Activated T-cell treated with anti-CD3 and anti-CD28 coated beads, Interleukin-2, amount 50 U/mL, for 4 hours (primary cell): Measurements from ENCODE around the gene CTU2. TPM values are rescaled to one million over a fixed set of nuclear protein-coding genes. Genes with fewer than 3 reads are reported as not detected.

Experiments
- ATAC-seq, 2 donors: fragments of 200-7000 bp; cut with Tn5 transposase; one replicate each; pipeline ENCODE4 v1.10.0; 2021
- DNase-seq: peaks from one replicate; pipeline ENCODE4 v3.0.0-alpha.2; 2020
- H3K27me3 Mint-ChIP-seq: one replicate; pipeline ENCODE4 v1.8.0; 2021; ENCODE audit warnings: low read depth, mixed read lengths
- H3K36me3 Mint-ChIP-seq: one replicate; pipeline ENCODE4 v1.8.0; 2022; ENCODE audit warnings: mixed read lengths; ENCODE audit not compliant: insufficient read depth
- H3K4me1 Mint-ChIP-seq: one replicate; pipeline ENCODE4 v1.8.0; 2021; ENCODE audit warnings: low read depth, mixed read lengths
- H3K4me3 Mint-ChIP-seq: one replicate; pipeline ENCODE4 v1.8.0; 2021; ENCODE audit warnings: mild to moderate bottlenecking, moderate library complexity, mixed read lengths
- H3K9me3 Mint-ChIP-seq: one replicate; pipeline ENCODE4 v1.8.0; 2021; ENCODE audit warnings: mixed read lengths
- total RNA-seq, 3 donors: library from RNA; stranded (reverse); gene quantifications; one replicate each; pipeline ENCODE4 v1.2.1, GENCODE V29; 2021

The CTU2 gene
- total RNA-seq, 3 donors from 2014 or later, result 96.8 to 129 (median 116) TPM

DNA sequence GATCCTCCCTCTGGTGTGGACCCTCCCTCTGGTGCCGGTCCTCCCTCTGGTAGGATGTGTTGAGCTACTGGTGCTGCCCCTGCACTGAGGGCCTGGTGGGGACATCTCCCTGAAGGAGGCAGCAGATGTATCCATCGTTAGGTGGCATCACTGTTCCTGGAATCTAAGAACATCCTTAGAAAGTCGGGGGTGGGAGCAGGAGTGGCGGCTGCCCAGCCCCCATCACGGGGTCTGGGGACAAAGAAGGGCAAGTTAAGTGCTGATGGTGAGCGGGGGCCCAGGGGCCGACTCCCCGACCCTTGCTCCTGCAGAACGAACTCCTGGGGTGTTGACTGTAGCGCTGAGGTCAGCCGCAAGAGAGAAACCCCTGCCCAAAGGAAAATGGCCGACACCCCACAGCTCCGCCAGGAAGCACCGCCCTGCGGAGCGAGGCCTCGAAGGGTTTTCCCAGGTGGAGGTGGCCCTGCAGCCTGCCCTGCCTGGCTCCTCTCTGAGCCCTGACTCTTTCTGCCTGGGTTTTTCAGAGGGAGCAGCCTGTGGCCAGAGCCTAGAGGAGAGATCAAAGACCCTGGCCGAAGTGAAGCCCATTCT is 5.5 kb downstream of the CTU2 start:
- Mint-ChIP-seq H3K4me3 (peak overlapping the region; percentile 26), H3K4me1 (peaks cover 8% of the 10 kb centered on the region), H3K36me3 (no peaks in the 10 kb centered on the region), H3K27me3 (no peaks in the 10 kb centered on the region), H3K9me3 (no peaks in the 10 kb centered on the region)
- DNase-seq, result no peak
- ATAC-seq, result no peak

- H3K9me3 Mint-ChIP-seq, result no peaks in the 10 kb centered on the region
- peaks cover 4% of the 10 kb centered on the region for H3K36me3 Mint-ChIP-seq
- H3K27me3 Mint-ChIP-seq, result no peaks in the 10 kb centered on the region
- DNase-seq, result no peak
- ATAC-seq, result no peak
- H3K4me1 Mint-ChIP-seq, result peaks cover 2% of the 10 kb centered on the region
- H3K4me3 Mint-ChIP-seq, result no peak overlapping the region
Measured at GRCh38 chr16:88712362-88712979, 6.2 kb downstream of the CTU2 start.

GRCh38 chr16:88713054-88713453 is 6.8 kb downstream of the CTU2 start:
- ATAC-seq (no peak), DNase-seq (no peak)
- Mint-ChIP-seq H3K36me3 (peaks cover 7% of the 10 kb centered on the region), H3K4me3 (no peak overlapping the region), H3K27me3 (no peaks in the 10 kb centered on the region), H3K9me3 (no peaks in the 10 kb centered on the region), H3K4me1 (no peaks in the 10 kb centered on the region)

GRCh38 chr16:88713568-88714419 is 7.5 kb downstream of the CTU2 start:
- ATAC-seq (no peak), DNase-seq (no peak)
- H3K9me3 Mint-ChIP-seq, result no peaks in the 10 kb centered on the region
- no peaks in the 10 kb centered on the region for H3K4me1 Mint-ChIP-seq
- peaks cover 7% of the 10 kb centered on the region for H3K36me3 Mint-ChIP-seq
- H3K27me3 Mint-ChIP-seq, result no peaks in the 10 kb centered on the region
- H3K4me3 Mint-ChIP-seq, result no peak overlapping the region

DNA sequence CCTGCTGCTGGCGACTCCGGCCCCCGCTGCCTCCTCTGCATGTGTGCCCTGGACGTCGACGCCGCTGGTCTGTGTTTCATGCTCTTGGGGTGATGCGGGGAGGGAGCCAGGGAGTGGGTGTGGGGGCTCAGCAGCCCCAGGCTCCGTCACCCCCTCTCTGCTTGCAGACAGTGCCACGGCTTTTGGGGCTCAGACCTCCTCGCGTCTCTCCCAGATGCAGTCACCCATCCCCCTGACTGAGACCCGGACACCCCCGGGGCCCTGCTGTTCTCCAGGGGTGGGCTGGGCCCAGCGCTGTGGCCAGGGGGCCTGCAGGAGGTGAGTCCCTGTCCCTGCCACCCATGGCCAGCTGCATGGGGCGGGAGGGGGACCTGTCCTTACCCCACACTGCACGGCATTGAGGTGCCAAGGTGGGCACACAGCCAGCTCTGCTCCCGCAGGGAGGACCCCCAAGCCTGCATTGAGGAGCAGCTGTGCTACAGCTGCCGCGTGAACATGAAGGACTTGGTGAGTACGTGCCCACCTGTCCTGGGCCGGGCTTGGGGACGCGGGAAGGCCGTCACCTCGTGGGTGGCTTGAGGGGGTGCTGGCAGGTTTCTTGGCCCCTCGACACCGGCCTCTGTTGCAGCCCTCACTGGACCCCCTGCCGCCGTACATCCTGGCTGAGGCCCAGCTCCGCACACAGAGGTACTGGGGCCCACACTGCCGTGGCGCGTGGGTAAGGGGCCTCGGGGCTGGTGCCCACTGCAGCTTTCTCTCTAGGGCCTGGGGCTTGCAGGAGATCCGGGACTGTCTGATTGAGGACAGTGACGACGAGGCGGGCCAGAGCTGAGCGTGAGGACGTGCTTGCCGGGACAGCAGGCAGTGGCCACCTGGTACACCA is 8.4 kb downstream of the CTU2 start:
- Mint-ChIP-seq H3K27me3 (no peaks in the 10 kb centered on the region), H3K4me1 (no peaks in the 10 kb centered on the region), H3K4me3 (no peak overlapping the region)

DNA sequence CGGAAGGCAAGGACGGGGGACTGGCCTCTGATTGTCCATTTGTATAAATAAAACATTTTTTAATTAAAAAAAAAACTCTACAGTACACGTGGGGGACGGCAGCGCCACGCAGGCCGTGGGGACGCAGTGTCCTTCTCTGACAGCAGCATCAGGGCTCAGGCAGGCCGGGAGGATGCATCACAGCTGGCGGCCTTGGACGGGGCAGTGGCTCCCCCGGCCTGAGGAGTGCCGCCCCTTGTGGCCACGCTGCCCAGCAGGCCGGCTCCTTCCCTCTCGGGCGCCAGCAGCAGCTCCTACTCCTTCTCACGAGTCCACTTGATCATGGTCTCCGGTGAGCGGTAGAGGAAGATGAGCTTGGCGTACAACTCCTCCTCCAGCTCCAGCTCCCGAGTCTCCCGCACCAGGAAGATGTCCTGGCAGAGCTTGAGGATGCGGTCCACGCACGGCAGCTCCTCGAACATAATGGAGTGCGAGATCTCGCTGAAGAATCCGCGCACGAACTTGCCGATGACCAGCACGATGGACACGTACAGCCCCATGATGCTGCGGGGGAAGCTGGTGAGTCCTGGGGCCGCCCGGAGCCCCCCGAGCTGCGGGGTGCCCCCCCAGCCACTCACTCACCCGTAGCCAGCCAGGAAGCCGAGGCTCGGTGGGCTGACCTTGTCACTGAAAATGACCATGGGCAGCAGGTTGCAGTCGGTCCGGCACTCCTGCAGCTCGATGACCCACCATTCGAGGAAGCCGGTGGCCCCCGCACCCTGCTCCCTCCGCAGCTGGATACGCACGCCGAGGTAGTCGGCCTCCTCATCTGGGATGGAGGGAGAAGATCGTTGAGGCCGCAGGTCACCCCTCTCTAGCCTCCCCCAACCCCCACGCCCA is 9.2 kb downstream of the CTU2 start:
- DNase-seq (no peak), ATAC-seq (no peak)
- Mint-ChIP-seq H3K4me1 (no peaks in the 10 kb centered on the region), H3K27me3 (no peaks in the 10 kb centered on the region), H3K4me3 (no peak overlapping the region), H3K9me3 (no peaks in the 10 kb centered on the region), H3K36me3 (peaks cover 14% of the 10 kb centered on the region)

More for the DNA sequence above, 8.4 kb downstream of the CTU2 start:
- Mint-ChIP-seq H3K9me3 (no peaks in the 10 kb centered on the region), H3K36me3 (peaks cover 10% of the 10 kb centered on the region)
- DNase-seq, result no peak
- ATAC-seq, result no peak

DNA sequence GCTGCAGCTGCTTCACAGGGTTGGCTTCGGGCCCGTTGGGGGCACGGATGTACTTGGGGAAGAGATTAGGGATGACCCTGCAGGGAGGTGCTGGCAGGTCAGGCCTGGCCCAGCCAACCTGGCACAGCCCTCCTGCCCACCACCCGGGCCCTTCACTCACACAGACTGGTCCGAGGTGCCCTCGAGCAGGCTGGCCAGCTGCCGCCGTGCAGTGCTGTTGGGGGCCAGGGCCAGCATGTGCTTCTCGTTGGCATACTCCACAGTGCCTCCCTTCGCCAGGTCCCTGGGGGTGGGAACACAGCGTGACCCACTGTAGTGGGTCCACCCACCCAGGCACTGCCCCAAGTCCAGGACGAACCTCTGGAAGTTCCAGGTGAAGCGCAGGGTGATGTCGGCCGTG is 9.9 kb downstream of the CTU2 start:
- DNase-seq (no peak), ATAC-seq (no peak)
- H3K27me3 Mint-ChIP-seq, result no peaks in the 10 kb centered on the region
- no peaks in the 10 kb centered on the region for H3K9me3 Mint-ChIP-seq
- H3K4me1 Mint-ChIP-seq, result no peaks in the 10 kb centered on the region
- no peak overlapping the region for H3K4me3 Mint-ChIP-seq
- peaks cover 16% of the 10 kb centered on the region for H3K36me3 Mint-ChIP-seq

DNA sequence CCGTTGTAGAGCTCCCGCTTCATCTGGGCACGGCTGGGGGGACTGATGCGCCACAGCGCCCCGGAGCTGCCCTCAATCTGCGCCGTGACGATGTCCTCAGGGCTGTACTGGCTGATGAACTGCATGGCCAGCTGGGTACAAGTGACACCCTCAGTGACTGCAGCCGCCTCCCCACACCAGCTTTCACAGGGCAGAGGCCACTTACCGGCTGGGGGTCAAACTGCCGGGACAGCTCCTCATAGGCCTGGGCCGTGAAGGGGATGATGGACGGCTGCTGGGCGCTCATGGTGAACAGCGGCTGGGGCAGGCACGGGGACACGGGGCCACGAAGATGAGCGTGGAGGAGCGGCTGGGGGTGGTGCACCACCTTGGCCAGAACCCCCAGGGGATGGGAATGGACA is 10.3 kb downstream of the CTU2 start:
- Mint-ChIP-seq H3K4me1 (no peaks in the 10 kb centered on the region), H3K4me3 (no peak overlapping the region), H3K27me3 (no peaks in the 10 kb centered on the region), H3K36me3 (peaks cover 18% of the 10 kb centered on the region), H3K9me3 (no peaks in the 10 kb centered on the region)
- DNase-seq (no peak), ATAC-seq (no peak)

GRCh38 chr16:88718178-88718577 is 11.9 kb downstream of the CTU2 start:
- Mint-ChIP-seq H3K4me3 (no peak overlapping the region), H3K27me3 (no peaks in the 10 kb centered on the region), H3K4me1 (no peaks in the 10 kb centered on the region), H3K36me3 (peaks cover 20% of the 10 kb centered on the region), H3K9me3 (no peaks in the 10 kb centered on the region)
- no peak for DNase-seq
- no peak for ATAC-seq

GRCh38 chr16:88719267-88719932 is 13.1 kb downstream of the CTU2 start:
- DNase-seq (no peak), ATAC-seq (no peak)
- Mint-ChIP-seq H3K27me3 (no peaks in the 10 kb centered on the region), H3K36me3 (peaks cover 20% of the 10 kb centered on the region), H3K9me3 (no peaks in the 10 kb centered on the region), H3K4me1 (no peaks in the 10 kb centered on the region), H3K4me3 (no peak overlapping the region)

DNA sequence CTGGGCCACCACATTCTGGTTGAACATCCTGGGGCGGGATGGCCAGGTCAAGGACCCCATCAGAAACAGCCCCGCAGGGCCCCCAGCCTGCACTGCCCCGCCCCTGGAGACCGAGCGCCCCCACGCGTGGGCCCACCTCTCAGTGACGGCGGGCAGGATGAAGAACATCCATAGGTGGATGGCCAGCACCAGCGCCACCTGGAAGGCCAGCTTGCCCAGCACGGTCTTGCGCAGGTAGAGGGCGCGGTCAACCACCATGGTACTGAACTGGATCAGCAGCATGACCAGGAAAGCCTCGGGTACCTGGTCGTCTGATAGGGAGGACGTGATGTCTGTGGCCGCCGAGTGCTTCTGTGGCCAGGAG is 13.6 kb downstream of the CTU2 start:
- ATAC-seq, result no peak
- Mint-ChIP-seq H3K9me3 (no peaks in the 10 kb centered on the region), H3K4me1 (no peaks in the 10 kb centered on the region), H3K27me3 (no peaks in the 10 kb centered on the region), H3K36me3 (peaks cover 20% of the 10 kb centered on the region), H3K4me3 (no peak overlapping the region)
- DNase-seq, result no peak

DNA sequence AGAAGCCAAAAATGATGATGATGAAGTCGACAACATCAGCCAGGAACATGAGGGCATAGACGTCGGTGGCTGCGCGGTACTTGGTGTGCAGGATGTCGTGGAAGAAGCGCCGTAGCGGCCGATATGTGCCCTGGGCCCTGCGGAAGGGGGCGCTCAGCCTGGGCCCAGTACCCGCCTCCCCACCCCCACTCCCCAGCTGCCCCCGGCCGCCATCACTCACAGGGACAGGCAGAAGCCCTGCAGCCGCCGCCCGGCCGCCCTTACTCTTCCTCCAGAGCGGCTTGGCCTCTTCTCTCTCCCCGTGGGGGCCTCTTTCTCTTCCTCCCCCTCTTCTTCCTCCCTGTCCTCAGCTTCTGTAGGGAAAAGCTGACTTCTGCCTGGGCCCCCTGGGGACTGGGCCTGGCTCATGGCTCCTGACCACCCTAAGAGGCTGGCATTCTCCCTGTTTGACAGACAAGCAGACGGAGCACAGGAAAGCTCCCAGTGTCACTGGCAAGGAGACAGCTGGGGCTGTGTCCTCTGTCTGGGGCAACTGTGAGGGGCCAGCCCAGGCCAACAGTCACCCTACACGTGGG is 14.2 kb downstream of the CTU2 start:
- Mint-ChIP-seq H3K9me3 (no peaks in the 10 kb centered on the region), H3K36me3 (peaks cover 20% of the 10 kb centered on the region), H3K4me1 (no peaks in the 10 kb centered on the region), H3K27me3 (no peaks in the 10 kb centered on the region), H3K4me3 (no peak overlapping the region)
- DNase-seq (no peak), ATAC-seq (no peak)

DNA sequence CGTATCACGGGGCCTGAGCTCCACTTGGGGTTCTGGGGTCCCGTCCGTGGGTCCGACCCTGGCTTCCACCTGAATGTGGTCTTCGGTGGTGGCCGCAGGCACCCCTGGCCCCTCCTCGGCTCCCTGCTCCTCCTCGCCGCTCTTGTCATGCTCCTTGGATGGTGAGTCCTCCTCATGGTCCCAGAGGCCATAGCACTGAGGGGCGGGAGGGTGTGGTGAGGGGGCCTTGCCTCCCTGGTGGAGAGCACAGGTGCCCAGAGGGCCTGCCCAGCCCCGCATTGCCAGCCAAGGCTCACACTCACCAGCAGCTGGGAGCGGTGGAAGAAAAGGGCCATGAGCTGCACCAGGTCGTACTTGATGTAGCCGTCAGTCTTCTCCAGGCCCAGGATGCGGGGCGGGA is 14.9 kb downstream of the CTU2 start:
- Mint-ChIP-seq H3K4me3 (no peak overlapping the region), H3K9me3 (no peaks in the 10 kb centered on the region), H3K27me3 (no peaks in the 10 kb centered on the region), H3K36me3 (peaks cover 20% of the 10 kb centered on the region), H3K4me1 (no peaks in the 10 kb centered on the region)
- ATAC-seq, result no peak
- no peak for DNase-seq
